NCI-H2107 (cell line): ENCODE measurements around the gene FMO3.
A peak's percentile ranks its signal among the peaks of the same experiment; 100 is the strongest.

Experiments used
- DNase-seq: peaks from one replicate; lab custom pipeline; 2025; lab: John Stamatoyannopoulos, UW

The FMO3 gene

DNA sequence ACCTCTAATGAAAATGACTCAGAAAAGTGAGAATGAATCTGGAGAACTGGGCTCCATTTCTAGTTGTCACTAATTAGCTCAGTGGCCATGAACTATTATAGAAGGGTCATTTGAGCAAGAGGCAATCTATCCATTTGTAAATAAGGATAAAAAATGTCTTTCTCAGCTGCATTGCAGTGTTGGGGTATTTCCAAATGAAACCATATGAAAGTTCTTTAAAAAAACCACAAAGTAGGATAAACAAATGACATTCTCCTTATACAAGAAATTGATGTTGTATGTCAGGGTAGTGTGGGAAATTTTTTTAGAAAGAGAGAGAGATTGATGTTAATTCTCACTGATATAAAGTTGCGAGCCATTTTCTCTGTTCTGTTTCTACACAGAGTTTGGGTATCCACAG lies 26.0 kb downstream of the FMO3 start:
- no peak for DNase-seq

DNA sequence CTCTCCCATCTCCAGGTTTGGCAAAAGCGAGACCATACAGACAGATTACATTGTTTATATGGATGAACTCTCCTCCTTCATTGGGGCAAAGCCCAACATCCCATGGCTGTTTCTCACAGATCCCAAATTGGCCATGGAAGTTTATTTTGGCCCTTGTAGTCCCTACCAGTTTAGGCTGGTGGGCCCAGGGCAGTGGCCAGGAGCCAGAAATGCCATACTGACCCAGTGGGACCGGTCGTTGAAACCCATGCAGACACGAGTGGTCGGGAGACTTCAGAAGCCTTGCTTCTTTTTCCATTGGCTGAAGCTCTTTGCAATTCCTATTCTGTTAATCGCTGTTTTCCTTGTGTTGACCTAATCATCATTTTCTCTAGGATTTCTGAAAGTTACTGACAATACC lies 26.4 kb downstream of the FMO3 start:
- DNase-seq, result no peak

DNA sequence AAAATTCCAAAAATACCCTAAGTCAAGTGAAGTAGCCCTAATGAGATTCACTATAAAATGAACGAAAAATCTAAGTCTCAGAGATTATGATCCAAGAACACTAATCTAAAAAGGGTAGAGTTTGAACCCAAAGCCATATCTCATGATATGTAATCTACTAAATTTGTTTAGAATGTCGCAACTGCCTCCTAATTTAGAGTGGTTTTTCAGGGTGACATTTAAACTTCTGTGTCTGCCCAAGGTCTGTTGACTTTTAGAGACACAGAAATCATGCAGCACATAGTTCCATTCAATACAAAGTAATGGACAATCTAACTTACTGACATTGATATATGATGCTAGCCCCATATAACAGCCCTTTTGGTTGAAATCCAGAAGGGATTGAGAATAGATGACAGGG lies 28.9 kb downstream of the FMO3 start:
- no peak for DNase-seq

DNA sequence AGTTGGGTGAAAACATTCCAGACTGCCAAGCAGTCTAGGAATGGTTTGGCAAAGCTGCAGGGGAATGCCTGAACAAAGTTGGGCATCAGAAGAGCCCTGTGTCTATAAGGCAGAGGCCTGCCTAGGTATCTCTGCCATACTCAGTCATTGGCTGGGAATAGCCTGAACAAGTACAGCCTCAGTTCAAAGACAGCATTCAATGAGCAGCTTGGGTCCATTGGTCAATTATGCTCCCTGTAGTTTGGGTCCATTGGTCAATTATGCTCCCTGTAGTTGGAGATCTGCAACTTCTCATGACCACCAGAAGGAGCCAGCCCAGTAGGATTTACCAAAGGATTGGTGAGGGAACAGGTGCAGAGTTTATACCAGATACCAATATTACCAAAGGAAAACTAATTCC lies 31.6 kb downstream of the FMO3 start:
- DNase-seq, result no peak

DNA sequence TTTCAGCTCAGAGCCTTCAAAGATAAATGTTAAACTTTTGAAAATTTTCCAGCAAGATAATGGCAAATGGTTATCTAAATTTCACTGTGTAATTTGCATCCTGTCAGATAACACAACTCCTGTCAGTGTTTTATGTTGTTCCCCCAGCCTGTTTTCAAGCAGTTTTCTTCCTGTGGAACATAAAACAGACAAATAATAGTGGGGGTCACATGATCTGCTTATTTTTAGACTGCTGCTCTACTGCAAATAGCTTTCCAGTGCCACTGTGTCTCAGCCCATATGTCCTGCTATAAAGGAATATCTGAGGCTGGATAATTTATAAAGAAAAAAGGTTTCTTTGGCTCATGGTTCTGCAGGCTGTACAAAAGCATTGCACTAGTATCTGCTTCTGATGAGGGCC lies 32.2 kb downstream of the FMO3 start:
- DNase-seq, result no peak

DNA sequence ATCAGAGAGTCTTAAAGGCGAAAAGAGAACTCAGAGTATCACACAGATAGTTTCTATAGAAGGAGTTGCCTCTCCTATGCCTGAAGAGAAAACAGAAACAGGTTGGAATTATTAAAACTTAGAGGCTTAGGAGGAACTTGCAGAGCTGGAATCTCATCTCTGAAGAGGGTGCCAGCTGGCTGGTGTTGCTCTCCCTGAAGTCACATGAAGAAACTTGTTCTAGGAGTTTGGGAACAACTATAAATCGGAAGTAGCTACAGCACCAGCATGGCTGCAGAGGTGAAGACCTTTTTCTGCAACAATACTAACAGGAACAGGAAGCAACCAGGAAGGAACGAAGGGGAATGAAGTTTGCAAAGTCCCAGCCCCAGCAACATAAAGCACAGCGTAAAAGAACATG lies 35.8 kb downstream of the FMO3 start:
- no peak for DNase-seq

DNA sequence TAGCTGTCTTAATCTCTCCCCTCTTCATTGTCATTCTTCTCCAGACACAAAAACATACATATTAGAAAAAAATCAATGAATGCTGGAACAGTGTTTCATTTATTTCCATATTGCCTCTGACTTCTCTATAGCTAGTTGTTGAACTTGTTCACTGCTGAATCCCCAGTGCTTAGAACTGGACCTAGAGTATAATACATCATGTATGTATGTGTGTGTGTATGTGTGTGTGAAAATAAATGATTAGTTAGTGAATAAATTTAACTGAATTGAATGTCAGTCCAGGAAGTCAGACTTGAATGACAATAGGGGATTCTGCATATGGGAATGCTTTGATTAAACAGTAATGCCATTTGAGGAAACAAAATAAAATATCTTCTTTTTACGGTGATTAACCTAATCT lies 36.4 kb downstream of the FMO3 start:
- no peak for DNase-seq

DNA sequence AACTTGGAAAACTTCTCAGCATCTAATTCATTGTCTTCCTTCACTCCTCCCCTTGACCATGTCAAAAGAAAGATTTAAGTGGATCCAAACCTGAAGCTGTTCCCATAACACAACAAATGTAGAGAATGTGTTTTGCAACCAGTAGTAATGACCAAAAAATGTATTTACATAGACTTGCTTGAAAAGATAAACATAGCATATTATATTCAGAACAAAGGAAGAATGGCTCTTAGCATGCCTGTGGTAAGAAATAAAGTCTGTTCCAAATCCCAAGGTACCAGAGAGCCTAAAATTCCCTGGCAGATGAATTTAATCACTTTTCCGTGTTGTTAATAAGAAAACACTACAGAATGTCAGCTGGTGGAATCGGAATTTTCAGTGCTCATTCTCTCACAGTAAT lies 36.8 kb downstream of the FMO3 start:
- no peak for DNase-seq

DNA sequence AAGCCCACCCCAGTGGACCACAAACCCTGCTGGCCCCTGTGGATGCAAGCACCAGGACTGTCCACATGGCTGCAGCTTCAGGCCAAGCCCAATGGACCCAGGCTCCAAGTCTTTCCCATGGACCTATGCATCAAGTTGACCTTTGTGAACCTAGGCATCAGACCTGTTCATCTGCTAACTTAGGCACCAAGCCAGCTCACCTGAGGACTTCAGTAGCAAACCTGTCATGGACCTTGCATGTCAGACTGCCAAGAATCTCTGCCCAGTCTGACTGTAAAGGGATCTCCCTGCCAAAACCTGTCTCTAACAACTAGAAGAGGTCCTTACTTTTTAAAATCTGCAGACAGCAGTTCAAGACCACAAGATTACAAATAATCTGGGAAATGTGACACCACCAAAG lies 37.8 kb downstream of the FMO3 start:
- DNase-seq, result no peak

DNA sequence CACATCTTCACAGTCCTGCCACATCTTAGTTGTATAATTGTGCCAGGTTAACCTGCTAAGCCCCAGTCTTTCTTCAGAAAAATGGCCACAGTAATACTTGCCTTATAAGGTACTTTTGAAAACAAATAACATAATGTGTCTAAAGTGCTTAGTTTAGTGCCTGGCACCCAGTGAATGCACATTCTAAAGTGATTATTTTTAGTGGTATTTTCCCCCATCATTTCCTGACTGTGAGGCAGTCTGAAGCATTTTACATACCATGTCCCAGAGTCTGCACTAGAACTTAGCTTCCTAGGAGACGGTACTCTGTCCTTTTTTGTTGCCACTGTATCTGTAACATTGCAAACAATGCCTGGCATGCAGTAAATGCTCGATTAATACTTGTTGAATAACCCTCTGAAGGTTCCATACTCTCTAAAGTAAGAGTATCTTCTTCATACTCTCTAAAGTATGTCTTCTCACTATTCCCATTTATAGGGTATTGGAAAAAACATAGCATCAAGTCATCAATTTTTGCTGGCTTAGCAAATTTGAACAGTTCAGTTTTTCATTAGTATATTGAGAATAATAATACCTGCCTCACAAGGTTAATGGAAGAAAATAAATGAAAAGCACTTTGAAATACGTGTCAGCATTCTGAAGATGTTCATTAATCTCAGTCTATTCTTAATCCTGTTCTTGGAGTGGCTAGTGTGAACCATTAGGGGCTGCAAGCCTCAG lies 43.7 kb downstream of the FMO3 start:
- DNase-seq, result no peak

DNA sequence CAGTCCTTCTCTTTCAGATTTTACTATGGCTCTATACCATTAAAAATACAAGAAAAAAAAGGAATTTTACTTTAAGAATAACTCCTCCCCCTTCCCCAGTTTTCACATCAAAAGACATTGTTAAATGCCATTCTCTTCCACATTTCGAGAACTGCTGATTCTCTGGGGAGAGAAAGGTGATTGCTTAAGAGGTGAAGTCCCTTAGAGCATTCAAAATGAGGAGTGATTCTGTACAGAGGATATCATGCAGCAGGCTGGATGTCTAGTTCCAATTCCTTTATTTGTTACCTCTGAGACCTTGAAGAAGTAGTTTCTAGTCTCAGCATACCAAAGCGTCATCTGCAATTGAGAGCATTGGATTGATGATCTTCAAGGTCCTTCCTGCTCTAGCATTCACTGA lies 46.9 kb downstream of the FMO3 start:
- DNase-seq, result no peak

DNA sequence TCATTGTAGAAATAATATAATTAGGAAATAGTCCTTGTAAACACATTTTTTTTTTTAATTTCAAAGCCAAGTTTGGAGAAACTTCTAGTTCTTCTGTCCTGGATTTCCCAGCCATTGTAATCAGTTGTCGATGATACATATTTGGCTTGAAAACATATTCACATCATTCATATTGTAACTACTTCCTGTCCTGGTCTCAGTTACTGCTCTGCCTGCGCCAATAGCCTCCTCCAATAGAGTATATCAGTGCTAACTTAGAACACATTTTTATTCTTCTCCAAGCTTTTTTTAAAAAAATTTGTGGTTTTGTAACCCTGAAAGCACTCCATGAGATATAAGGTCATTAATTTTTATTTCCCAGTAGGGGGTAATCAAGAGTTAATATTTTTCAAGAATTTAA lies 48.3 kb downstream of the FMO3 start:
- DNase-seq, result no peak

DNA sequence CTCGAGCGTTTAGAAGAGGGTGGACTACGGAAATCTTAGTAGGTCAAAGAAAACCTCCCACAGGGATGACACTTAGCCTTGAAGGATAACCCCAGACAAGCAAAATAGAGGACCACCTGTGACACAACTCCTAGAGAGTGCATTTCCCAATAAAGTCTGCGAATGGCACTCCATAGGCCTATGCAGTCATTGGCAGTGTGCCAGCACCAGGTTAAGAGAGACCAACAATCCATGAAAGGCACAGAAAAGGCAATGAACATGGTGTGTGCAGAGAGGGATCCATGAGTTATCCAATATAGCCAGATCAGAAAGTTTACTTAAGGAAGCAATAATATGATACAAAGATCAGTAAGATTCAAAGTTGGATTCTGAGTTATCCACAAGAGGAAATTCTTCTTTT lies 49.2 kb downstream of the FMO3 start:
- no peak for DNase-seq

DNA sequence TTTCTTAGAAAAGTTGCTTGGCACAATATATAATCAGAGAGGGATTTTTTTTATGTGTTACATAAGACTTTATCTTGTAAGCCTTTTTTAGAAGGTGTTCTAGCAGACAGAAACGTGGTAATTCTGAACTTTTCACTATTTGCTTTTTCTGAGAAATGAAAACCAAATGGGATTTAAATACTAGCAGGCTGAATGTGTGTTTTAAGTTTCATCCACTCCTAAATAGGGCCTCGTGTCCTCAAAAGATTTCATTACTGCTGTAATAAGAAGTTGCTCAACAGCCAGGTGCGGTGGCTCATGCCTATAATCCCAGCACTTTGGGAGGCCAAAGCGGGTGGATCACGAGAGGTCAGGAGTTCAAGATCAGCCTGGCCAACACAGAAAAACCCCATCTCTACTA lies 49.7 kb downstream of the FMO3 start:
- DNase-seq, result no peak

DNA sequence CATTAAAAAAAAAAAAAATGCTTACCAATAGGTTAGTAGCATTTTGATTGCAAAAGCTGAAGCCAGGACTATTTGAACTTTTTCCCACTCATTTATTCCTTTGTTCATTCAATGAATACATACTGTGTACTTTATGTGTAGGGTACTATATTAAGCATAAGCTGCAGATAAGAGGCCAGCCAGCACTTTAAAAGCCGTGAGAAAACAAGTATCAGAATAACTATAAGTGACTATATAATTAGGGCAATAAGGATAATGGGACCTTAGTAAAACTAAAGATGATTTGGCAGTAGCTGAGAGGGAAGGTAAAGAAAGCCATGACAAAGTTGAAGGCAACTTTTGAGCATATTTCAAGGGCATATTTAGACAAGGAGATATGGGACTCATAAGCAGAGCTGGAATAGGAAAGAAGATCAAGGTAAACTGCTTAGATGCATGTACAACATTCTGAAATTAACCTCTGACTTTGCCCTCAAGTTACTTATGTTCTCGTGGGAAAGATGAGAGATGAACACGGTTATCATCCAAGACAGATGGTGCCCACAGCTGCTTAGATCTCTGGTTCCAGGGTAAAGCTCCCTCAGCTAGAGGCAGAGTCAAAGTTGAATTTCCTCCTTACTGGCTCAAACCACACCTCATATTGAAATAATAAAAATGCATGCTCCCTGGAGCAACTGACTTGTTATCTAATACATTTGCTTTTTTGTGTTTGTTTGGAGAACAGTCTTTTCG lies 50.4 kb downstream of the FMO3 start:
- DNase-seq, result no peak

DNA sequence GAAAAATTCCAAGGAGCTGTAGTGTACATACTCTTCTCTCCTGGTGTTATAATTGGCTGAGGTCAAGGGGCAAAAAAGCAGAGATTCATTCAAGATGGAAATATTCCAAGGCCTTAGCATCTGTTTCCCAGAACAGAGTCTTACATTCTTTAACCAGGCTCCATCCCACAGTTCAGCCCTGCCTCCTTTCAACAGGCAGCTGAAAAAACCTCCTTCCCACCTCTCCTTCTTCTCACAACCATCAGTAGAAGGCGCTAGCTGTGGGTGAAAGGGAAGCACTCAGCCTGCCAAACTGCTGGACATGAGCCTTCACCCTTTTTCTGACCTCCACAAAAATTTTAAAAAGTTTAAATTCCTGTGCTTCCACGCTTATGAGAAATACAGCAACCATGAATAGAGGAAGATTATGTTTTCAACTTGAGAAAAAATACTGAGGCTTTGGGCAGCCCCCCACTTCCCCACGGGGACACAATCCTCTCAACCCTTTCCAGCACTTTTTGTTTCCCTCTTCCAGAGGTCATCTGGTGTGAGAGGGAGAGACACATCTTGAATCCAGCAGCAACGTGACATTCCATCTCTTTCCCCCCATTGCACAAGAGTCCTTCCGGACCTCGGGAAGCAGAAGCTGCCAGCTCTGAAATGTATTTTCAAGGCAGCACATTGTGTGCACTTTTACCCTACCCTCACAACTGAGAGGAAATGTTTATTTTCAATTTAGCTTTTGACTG lies 51.1 kb downstream of the FMO3 start:
- no peak for DNase-seq

DNA sequence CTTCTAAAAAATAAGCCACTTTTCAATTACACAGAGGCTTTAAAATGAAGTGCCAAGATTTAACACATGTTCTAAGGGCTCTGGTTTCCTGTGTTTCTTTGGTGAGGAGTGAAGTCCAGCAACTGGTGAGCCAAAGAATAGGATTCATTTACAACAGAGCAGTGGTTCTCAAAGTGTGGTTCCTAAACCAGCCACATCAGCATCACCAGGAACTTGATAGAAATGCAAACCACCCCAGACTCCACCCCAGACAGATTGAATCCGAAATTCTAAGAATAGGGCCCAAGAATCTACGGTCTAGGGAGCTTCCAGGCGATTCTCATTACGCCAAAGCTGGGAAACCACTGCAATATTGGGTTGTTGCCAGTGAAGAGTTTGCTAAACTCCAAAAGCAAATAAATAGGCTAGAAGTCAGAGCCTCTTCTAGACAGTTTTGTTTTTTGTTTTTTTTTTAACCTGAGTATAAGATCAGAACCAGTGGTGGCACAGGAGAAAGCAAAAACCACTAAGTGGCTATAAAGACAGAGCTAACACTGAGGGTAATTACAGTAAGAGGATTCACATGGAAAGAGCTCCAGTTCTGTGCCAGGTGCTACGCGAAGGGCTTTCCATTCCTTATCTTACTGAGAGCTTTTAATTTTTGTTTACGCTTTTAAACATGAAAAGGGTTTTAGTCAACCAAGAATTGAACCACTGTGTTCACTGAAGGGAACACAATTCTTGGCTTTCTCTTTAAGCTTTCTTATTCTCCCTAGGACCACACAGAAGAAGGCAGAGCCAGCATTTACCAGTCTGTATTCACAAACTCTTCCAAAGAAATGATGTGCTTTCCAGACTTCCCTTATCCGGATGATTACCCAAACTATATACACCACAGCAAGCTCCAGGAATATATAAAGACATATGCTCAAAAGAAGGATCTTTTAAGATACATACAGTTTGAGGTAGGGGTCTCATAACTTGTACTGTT lies 52.0 kb downstream of the FMO3 start:
- peak; percentile 98 for DNase-seq

DNA sequence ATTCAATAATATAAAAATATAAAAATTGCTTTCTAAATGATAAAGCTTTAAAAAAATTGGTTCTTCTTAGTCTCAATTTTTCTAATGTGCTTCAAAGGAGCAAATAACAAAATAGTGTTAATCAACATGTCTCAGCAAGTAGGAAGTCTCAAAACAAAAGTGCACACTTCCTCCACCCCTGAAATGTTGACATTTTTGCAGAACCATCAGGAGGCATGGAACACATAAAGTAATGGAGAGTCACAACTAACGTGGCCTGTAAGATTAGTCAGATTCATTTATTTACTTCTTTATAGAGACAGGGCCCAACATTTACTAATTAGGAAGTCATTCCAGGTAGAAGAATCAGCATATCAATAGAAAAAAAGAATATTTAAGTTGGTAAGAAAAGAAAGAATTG lies 59.5 kb downstream of the FMO3 start:
- DNase-seq, result no peak

DNA sequence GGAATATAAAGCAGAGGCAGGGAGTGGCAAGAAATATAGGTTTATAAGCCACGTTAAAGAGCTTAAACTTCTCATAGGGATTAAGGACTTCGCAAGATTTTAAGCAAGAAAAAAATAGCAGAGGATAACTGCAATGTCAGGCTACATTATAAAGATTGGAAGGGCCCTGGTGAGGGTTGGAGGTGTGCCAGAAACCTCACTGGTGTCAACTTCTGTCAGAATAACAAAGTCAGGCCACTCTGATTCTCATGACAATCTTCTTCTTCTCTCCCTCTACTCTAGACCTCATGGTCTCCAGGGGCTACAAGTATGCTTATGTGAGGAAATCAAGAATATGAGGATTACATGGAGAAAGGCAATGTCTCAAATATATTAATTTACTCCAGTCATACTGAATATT lies 61.8 kb downstream of the FMO3 start:
- peak; percentile 7 for DNase-seq

DNA sequence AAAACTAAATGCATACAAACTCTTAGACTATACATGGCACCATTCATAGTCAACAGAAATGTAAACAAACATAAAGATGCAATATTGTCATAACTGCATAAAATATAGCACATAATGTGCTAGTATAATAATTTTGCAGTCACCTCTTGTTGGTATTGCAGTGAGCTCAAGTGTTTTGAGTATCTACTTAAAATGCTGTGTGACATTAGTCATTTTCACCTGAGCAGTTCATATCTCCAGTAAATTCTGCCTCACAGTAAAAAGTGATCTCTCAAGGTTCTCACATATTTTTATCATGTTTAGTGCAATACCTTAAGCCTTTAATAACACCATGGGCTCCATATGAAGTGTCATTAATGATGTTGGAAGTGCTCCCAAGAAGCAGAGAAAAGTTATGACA lies 64.8 kb downstream of the FMO3 start:
- DNase-seq, result no peak

DNA sequence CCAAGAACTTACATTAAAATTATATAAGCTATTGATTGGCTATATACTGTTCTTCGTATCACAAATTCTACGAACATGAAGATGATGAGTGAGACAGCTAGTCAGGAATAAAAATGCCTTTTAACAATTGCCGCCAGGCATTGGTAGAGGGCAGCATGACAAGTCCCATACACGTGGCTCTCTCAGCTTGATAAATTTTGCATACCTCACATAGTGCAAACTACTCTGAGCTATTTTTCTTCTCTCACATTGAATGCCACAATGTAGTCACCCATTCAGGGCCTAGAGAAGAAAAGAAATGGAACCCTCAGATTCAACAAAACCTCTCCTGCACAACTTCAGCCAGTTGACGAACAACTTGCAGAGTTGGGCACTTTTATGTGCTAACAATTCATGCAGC lies 67.4 kb downstream of the FMO3 start:
- DNase-seq, result no peak

DNA sequence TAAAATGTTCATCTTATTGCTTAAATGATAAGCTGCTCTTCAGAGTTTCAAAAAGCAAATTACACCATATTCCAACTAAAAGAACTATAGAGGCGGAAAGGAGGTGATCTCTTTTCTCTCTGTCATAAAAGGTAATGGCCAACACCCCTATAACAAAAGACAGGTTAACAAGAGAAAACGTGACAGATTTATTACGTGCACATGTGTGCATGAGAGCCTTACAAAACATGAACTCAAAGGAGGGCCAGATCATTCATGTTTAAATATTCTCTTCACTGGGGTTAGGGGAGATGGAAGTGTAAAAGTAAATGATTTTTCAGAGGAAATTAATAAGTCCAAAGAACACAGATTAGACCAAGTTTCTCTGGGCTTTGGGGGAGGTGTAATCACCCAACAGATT lies 67.8 kb downstream of the FMO3 start:
- no peak for DNase-seq
